Measurements from ENCODE around the gene ADGRG3.

The ADGRG3 gene

DNA sequence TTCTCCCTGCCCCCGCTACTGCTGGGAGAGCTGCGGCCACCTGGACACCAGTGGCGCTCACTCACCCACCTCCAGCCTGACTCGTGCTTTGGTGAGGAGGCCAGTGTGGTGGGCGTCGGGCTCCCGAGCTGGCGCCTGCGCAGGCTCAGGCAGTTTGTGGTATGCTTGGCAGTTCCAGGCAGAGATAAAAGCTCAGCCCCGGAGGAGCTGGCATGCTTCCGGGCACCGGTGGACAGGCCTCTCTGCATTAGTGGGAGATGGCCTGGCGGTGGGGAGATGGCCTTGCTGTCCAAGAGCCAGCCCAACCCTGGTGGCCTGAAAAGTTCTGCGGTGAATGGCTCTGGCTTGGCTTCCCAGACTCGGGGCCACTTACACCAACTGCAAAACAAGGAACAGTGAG lies 35.5 kb upstream of the ADGRG3 start:
- no peak overlapping the region for H3K4me3 ChIP-seq (ENCODE audit: insufficient read depth, low read depth, low read length)
- no peaks in the 10 kb centered on the region for H3K9me3 ChIP-seq (ENCODE audit: control insufficient read depth, low read length)
- WGBS, 2 experiments: 94 to 95% methylated on average over 15 of the region's 15 CpGs
- H3K36me3 ChIP-seq (ENCODE audit: control insufficient read depth, insufficient read depth, low read length): no peaks in the 10 kb centered on the region
- H3K27me3 ChIP-seq (ENCODE audit: control insufficient read depth, insufficient read depth, low read length, poor library complexity, severe bottlenecking): no peaks in the 10 kb centered on the region
- H3K4me1 ChIP-seq (ENCODE audit: control insufficient read depth, insufficient read depth, low read length): peaks cover 38% of the 10 kb centered on the region
- H3K27ac ChIP-seq (ENCODE audit: insufficient read depth, low read depth, low read length, poor library complexity, severe bottlenecking): no peak overlapping the region

DNA sequence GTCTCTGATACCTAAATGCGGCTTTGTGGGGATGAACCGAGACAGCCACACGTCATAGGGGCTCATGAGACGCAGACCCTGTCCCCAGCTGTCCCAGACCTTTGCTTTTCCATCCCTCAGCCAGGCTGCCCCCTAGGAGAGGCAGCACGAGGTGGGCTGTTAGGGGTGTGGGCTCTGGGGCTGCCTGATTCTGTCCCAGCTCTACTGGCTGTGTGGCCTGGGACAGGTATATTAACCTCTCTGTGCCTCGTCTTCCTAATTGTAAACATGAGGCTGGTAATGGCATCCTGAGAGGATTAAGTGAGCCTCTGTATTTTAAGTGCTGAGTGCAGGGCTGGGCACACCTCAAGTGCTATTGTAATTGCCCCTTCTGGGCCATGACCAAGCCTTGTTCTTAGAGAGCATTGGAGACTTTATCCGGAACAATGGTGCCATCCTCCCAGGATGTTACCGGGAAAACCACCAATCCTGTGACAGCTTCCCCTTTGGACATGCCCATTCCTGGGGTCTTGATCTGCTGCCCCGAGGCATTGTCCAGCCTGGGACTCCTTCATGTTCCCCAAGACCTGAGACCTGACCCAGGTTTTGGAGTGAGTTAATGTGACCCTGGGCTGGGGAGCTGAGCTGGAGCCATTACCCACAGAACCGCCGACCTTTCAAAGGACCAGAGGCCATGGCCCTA lies 34.6 kb upstream of the ADGRG3 start:
- no peak overlapping the region for H3K4me3 ChIP-seq (ENCODE audit: insufficient read depth, low read depth, low read length)
- peaks cover 41% of the 10 kb centered on the region for H3K4me1 ChIP-seq (ENCODE audit: control insufficient read depth, insufficient read depth, low read length)
- no peaks in the 10 kb centered on the region for H3K9me3 ChIP-seq (ENCODE audit: control insufficient read depth, low read length)
- no peaks in the 10 kb centered on the region for H3K36me3 ChIP-seq (ENCODE audit: control insufficient read depth, insufficient read depth, low read length)
- WGBS, 2 experiments: 90 to 92% methylated on average over 11 of the region's 11 CpGs
- no peak overlapping the region for H3K27ac ChIP-seq (ENCODE audit: insufficient read depth, low read depth, low read length, poor library complexity, severe bottlenecking)
- no peaks in the 10 kb centered on the region for H3K27me3 ChIP-seq (ENCODE audit: control insufficient read depth, insufficient read depth, low read length, poor library complexity, severe bottlenecking)

DNA sequence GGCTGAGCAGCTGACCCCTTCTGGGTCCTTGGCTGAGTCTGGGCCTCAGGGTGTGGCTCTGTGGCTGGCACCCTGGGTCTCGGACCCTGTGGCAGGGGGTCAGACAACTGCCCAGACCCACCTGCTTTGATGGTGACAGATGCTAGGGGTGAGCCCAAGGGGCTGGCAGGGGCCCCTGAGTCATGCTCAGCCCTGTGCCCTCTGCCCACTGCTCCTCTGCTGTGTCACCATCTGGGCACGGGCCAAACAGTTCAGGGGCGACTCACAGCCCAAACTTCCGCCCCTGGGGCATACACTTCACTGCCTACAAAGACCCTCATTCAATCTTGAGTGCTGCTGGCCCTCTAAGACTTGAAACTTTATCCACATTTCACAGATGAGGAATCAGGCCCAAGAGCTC lies 33.9 kb upstream of the ADGRG3 start:
- H3K36me3 ChIP-seq (ENCODE audit: control insufficient read depth, insufficient read depth, low read length): no peaks in the 10 kb centered on the region
- H3K27me3 ChIP-seq (ENCODE audit: control insufficient read depth, insufficient read depth, low read length, poor library complexity, severe bottlenecking): no peaks in the 10 kb centered on the region
- no peak overlapping the region for H3K4me3 ChIP-seq (ENCODE audit: insufficient read depth, low read depth, low read length)
- 87 to 94% methylated on average over 4 of the region's 4 CpGs for WGBS, 2 experiments
- H3K4me1 ChIP-seq (ENCODE audit: control insufficient read depth, insufficient read depth, low read length): peaks cover 37% of the 10 kb centered on the region
- no peak overlapping the region for H3K27ac ChIP-seq (ENCODE audit: insufficient read depth, low read depth, low read length, poor library complexity, severe bottlenecking)
- no peaks in the 10 kb centered on the region for H3K9me3 ChIP-seq (ENCODE audit: control insufficient read depth, low read length)

DNA sequence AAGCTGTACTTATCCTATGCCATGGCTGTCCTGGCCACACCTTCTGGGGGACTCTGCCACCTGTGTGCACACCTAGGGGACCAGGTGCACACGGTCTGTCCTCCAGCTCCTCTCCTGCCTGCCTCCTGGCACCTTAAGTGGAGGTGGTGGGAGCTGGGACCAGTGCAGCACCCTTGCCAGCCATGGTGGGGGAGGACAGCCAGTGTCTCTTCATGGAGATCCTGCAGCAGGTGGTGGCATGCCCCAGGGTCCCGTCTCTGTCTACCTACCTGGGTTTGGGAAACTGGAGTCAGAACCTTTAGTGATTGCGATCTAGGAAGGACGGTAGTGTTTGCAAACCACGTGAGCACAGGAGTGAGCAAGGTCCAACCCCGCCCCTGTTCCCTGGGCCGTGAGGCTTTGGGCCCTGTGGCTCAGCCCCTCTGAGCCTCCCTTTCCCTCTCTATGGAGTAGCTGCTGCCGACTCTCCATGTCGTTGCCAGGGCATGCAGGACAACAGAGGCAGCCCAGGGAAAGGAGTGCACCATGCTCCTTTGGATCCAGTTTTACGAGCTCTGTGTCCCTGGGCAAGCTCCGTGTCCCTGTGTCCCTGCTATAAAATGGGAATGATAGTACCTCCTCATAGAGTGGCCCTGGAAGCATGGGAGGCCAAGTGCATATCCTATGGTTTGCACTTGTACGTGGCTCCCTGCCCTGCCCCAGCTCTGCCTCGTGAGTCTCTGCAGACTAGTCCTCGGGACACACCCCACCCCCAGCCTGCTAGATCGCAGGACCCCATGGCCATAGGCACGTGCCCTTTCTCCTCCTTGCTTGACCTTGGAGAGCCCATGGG lies 32.6 kb upstream of the ADGRG3 start:
- 80 to 83% methylated on average over 16 of the region's 16 CpGs for WGBS, 2 experiments
- H3K9me3 ChIP-seq (ENCODE audit: control insufficient read depth, low read length): no peaks in the 10 kb centered on the region
- H3K27me3 ChIP-seq (ENCODE audit: control insufficient read depth, insufficient read depth, low read length, poor library complexity, severe bottlenecking): no peaks in the 10 kb centered on the region
- H3K4me1 ChIP-seq (ENCODE audit: control insufficient read depth, insufficient read depth, low read length): peaks cover 39% of the 10 kb centered on the region
- H3K27ac ChIP-seq (ENCODE audit: insufficient read depth, low read depth, low read length, poor library complexity, severe bottlenecking): no peak overlapping the region
- H3K36me3 ChIP-seq (ENCODE audit: control insufficient read depth, insufficient read depth, low read length): no peaks in the 10 kb centered on the region
- H3K4me3 ChIP-seq (ENCODE audit: insufficient read depth, low read depth, low read length): no peak overlapping the region

DNA sequence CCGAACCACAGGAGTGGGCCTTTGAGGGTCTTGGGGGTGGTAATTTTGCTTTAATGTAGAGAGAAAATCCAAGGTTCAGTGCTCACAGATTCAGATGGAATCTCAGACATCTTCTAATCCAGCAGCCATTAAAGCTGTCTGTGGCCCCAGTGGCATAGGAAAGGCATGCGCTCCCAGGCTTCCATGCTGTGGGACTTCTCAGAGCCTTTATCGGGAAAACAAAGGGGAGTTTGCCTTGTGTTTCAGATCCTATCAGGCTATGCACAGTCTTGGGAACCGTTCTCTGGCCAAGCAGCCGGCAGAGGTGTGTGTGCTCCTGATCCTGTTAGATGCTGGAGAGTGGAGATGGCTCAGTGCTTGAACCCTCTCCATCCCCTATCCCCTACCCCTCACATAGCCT lies 31.9 kb upstream of the ADGRG3 start:
- Histone ChIP-seq H3K9me3 (ENCODE audit: control insufficient read depth, low read length) (no peaks in the 10 kb centered on the region), H3K27ac (ENCODE audit: insufficient read depth, low read depth, low read length, poor library complexity, severe bottlenecking) (no peak overlapping the region), H3K4me1 (ENCODE audit: control insufficient read depth, insufficient read depth, low read length) (peaks cover 42% of the 10 kb centered on the region), H3K36me3 (ENCODE audit: control insufficient read depth, insufficient read depth, low read length) (no peaks in the 10 kb centered on the region), H3K27me3 (ENCODE audit: control insufficient read depth, insufficient read depth, low read length, poor library complexity, severe bottlenecking) (no peaks in the 10 kb centered on the region), H3K4me3 (ENCODE audit: insufficient read depth, low read depth, low read length) (no peak overlapping the region)
- WGBS, 2 experiments: 82 to 85% methylated on average over 5 of the region's 5 CpGs

DNA sequence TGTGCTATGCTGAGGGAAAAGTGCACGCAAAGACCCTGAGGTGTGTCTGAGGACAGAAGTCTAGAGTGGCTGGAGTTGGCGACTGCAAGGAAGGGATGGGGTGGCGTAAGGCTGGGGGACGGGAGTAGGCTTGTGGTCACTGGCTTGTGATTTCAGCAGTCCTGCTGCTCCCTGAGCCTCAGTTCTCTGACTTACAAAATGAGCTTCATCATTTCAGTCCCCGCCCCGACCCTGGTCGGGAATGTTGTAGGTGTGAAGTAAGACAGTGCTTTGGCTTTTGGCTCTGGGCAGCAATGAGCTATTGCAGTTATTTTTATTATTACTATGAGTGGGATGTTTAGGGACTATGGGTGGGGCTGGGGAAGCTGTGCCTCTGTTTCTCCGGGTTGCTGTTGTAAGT lies 31.1 kb upstream of the ADGRG3 start:
- WGBS, 2 experiments: 79 to 80% methylated on average over 8 of the region's 8 CpGs
- Histone ChIP-seq H3K4me1 (ENCODE audit: control insufficient read depth, insufficient read depth, low read length) (peaks cover 42% of the 10 kb centered on the region), H3K27ac (ENCODE audit: insufficient read depth, low read depth, low read length, poor library complexity, severe bottlenecking) (peak overlapping the region; percentile 20), H3K4me3 (ENCODE audit: insufficient read depth, low read depth, low read length) (no peak overlapping the region), H3K36me3 (ENCODE audit: control insufficient read depth, insufficient read depth, low read length) (no peaks in the 10 kb centered on the region), H3K9me3 (ENCODE audit: control insufficient read depth, low read length) (no peaks in the 10 kb centered on the region), H3K27me3 (ENCODE audit: control insufficient read depth, insufficient read depth, low read length, poor library complexity, severe bottlenecking) (no peaks in the 10 kb centered on the region)

DNA sequence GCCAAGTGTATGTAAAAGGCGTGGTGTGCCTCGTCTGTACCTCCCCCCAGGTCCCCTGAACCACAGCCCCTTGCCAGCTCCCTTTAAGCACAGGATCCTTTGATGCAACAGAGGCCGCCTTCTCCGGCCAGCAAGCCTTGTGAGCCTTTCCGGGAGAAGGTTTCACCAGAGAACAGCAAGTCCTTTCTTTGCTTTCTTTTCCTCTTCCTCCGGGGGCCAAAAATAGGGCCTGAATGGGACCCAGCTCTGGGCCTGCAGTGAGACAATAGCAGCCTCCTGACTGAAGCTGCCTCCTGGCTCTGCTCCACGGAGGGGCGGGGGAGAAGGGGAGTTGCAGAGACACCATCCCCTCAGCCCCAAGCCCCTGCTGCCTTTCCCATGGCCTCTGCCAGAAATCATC lies 30.7 kb upstream of the ADGRG3 start:
- peaks cover 42% of the 10 kb centered on the region for H3K4me1 ChIP-seq (ENCODE audit: control insufficient read depth, insufficient read depth, low read length)
- no peaks in the 10 kb centered on the region for H3K36me3 ChIP-seq (ENCODE audit: control insufficient read depth, insufficient read depth, low read length)
- H3K4me3 ChIP-seq (ENCODE audit: insufficient read depth, low read depth, low read length): no peak overlapping the region
- no peaks in the 10 kb centered on the region for H3K27me3 ChIP-seq (ENCODE audit: control insufficient read depth, insufficient read depth, low read length, poor library complexity, severe bottlenecking)
- peak overlapping the region; percentile 20 for H3K27ac ChIP-seq (ENCODE audit: insufficient read depth, low read depth, low read length, poor library complexity, severe bottlenecking)
- WGBS, 2 experiments: 22 to 25% methylated on average over 8 of the region's 8 CpGs
- H3K9me3 ChIP-seq (ENCODE audit: control insufficient read depth, low read length): no peaks in the 10 kb centered on the region

DNA sequence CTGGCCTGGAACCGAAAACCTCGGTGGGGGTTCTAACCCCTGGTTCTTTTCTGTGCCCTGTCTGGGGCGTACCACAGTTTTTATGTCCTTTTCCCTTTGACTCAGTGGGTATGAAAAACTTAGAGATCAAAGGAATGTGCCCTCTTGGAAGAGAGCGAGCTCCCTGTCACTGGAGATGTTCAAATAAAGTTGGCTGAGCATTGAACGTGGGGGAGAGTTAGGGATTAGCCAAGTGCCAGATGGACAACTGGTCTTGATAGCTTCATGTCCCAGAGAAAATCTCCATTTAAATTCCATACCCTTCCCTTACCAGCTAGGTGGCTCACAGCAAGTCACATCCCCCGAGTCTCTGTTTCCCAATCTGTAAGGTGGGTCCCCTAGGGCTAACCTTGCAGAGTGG lies 30.1 kb upstream of the ADGRG3 start:
- Histone ChIP-seq H3K27me3 (ENCODE audit: control insufficient read depth, insufficient read depth, low read length, poor library complexity, severe bottlenecking) (no peaks in the 10 kb centered on the region), H3K4me1 (ENCODE audit: control insufficient read depth, insufficient read depth, low read length) (peaks cover 42% of the 10 kb centered on the region), H3K4me3 (ENCODE audit: insufficient read depth, low read depth, low read length) (no peak overlapping the region), H3K9me3 (ENCODE audit: control insufficient read depth, low read length) (no peaks in the 10 kb centered on the region), H3K27ac (ENCODE audit: insufficient read depth, low read depth, low read length, poor library complexity, severe bottlenecking) (peak overlapping the region; percentile 20), H3K36me3 (ENCODE audit: control insufficient read depth, insufficient read depth, low read length) (no peaks in the 10 kb centered on the region)
- WGBS, 2 experiments: 83 to 85% methylated on average over 6 of the region's 6 CpGs

DNA sequence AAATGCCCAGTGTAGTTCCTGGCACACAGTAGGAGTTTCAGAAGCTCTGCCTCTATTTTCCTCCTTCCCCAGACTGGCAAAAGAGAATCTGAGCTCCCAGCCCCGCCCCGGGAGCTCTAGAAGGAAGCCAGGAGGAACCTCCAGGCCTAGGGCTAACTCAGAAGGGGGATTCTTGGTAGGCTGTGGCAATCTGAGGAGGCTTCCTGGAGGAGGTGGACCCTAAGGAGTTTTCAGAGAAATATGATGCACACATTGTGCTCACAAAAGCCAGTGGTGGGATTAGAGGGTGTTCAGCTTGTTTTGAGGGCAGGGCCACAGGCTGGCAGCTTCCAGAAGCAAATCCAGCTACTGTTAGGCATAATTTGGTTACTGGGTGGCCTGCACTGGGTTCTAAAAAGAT lies 29.7 kb upstream of the ADGRG3 start:
- peaks cover 42% of the 10 kb centered on the region for H3K4me1 ChIP-seq (ENCODE audit: control insufficient read depth, insufficient read depth, low read length)
- no peaks in the 10 kb centered on the region for H3K9me3 ChIP-seq (ENCODE audit: control insufficient read depth, low read length)
- H3K27ac ChIP-seq (ENCODE audit: insufficient read depth, low read depth, low read length, poor library complexity, severe bottlenecking): no peak overlapping the region
- no peaks in the 10 kb centered on the region for H3K36me3 ChIP-seq (ENCODE audit: control insufficient read depth, insufficient read depth, low read length)
- 89 to 95% methylated on average over 2 of the region's 2 CpGs for WGBS, 2 experiments
- H3K27me3 ChIP-seq (ENCODE audit: control insufficient read depth, insufficient read depth, low read length, poor library complexity, severe bottlenecking): no peaks in the 10 kb centered on the region
- no peak overlapping the region for H3K4me3 ChIP-seq (ENCODE audit: insufficient read depth, low read depth, low read length)

DNA sequence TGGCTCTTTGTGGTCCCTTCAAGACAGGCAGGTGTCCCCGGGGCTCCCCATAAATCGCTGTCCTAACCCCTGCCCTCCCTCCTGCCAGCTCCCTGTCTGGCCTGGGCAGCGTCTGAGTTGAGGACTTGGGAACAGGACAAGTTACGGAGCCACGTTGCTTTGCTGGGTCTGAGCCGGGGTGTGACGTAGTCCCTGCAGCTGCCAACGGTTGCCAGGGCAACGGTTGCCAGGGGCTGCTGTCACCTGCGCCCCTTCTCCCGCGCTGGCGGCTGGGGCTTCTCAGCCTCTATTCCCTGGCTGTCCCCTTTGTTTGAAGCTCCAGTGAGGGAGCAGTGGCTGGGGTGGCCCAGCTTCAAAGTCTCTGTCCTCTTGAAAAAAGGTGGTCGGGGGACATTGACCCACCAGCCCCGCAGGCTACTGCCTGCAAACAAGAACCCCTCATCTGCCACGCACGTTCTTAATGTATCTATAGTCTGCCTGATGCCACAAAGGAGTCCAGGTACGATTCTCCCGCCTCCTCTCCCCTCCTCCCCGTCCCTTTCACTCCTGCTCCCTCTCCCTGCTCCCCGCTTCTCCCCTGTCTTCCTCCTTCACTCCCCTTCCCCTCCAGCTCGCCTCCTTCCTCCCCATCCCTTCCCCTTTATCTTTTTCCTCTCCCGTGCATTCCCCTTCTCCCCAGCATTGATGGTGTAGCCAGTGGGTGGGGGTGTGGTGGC lies 28.8 kb upstream of the ADGRG3 start:
- H3K36me3 ChIP-seq (ENCODE audit: control insufficient read depth, insufficient read depth, low read length): no peaks in the 10 kb centered on the region
- peaks cover 42% of the 10 kb centered on the region for H3K4me1 ChIP-seq (ENCODE audit: control insufficient read depth, insufficient read depth, low read length)
- no peaks in the 10 kb centered on the region for H3K9me3 ChIP-seq (ENCODE audit: control insufficient read depth, low read length)
- H3K4me3 ChIP-seq (ENCODE audit: insufficient read depth, low read depth, low read length): no peak overlapping the region
- no peaks in the 10 kb centered on the region for H3K27me3 ChIP-seq (ENCODE audit: control insufficient read depth, insufficient read depth, low read length, poor library complexity, severe bottlenecking)
- 22 to 24% methylated on average over 21 to 22 of the region's 23 CpGs for WGBS, 2 experiments
- H3K27ac ChIP-seq (ENCODE audit: insufficient read depth, low read depth, low read length, poor library complexity, severe bottlenecking): peak overlapping the region; percentile 58

Measured in ectodermal cell (in vitro differentiated cells).